ENCODE results near the gene STIM2.

DNA sequence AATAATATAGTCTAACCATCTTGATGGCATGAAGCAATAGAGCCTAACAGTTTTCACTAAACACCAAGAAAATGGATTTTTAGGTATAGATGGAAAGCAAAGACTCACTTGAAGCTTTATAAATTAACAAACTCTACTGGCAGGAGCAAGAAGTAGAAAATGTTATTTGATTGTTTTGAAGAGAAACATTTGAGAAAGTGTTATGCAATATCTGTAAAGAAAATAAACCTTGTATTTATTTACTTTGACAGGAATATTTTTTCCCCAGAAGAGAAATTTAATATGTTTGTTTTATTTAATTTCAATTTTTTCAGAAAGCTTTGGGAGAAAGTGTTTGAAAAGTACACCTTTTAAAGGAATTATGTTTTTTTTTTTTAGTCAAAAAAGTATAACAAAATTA is 139.0 kb downstream of the STIM2 start:
- TF ChIP-seq, protein P1, sequence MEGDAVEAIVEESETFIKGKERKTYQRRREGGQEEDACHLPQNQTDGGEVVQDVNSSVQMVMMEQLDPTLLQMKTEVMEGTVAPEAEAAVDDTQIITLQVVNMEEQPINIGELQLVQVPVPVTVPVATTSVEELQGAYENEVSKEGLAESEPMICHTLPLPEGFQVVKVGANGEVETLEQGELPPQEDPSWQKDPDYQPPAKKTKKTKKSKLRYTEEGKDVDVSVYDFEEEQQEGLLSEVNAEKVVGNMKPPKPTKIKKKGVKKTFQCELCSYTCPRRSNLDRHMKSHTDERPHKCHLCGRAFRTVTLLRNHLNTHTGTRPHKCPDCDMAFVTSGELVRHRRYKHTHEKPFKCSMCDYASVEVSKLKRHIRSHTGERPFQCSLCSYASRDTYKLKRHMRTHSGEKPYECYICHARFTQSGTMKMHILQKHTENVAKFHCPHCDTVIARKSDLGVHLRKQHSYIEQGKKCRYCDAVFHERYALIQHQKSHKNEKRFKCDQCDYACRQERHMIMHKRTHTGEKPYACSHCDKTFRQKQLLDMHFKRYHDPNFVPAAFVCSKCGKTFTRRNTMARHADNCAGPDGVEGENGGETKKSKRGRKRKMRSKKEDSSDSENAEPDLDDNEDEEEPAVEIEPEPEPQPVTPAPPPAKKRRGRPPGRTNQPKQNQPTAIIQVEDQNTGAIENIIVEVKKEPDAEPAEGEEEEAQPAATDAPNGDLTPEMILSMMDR (IDR thresholded peaks at IDR 0.05) = no peak
- TF ChIP-seq POLR2A (IDR thresholded peaks at IDR 0.05) = no peak

Measured in esophagus squamous epithelium (tissue), 4 donors.